ENCODE measurements around the gene HDGFL2.
A peak's percentile ranks its signal among the peaks of the same experiment; 100 is the strongest.

DNA sequence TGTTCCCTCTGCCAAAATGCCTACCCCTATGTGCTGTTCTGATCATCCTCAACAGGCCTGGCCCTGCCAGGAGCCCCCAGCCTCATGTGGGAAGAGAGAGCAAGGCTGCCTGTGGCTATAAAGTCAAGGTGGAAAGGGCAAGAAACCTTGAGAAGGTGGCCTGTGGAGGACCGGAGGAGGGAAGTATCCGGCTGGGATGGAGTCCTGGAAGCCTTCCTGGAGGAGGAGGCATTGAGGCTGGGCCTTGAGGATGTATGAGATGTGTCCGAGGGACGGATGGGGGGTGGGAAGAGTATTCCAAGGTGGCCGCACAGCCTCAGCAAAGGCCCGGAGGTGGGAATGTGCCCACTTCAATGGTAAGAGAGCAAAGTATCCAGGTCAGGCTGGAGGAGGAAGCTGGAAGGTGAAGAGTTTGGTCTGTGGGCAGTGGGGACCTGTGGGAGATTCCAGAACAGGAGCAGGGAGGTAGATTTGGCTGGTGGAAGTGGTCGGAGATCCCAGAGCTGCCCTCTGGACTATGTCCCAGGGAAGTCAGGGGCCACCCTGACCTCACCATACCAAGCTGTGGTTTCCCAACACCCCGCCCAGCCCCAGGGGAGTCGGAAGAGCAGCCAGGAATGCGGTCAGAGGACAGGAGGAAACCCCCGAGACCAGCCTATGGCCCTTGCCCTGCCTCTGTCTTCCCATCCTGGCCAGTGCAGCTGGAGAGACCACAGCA lies 49.2 kb downstream of the HDGFL2 start:
- TF ChIP-seq POLR2AphosphoS5 (IDR thresholded peaks at IDR 0.05; ENCODE audit: low read depth, low read length) (no peak), SIN3A (IDR thresholded peaks at IDR 0.05; ENCODE audit: low read depth) (no peak), POLR2A (IDR thresholded peaks at IDR 0.05; ENCODE audit: borderline replicate concordance, extremely low read depth, insufficient read depth, insufficient read length) (no peak), YY1 (IDR thresholded peaks at IDR 0.05; ENCODE audit: extremely low read depth, insufficient replicate concordance, low read depth, low read length) (no peak), CBX3 (IDR thresholded peaks at IDR 0.05; ENCODE audit: low read depth) (no peak), CEBPB (IDR thresholded peaks at IDR 0.05; ENCODE audit: low read depth) (no peak), RAD21 (IDR thresholded peaks at IDR 0.05; ENCODE audit: low read depth) (no peak), EGR1 (IDR thresholded peaks at IDR 0.05; ENCODE audit: low read depth) (no peak), EZH2 (IDR thresholded peaks at IDR 0.05) (no peak)
- TF ChIP-seq, protein P1, sequence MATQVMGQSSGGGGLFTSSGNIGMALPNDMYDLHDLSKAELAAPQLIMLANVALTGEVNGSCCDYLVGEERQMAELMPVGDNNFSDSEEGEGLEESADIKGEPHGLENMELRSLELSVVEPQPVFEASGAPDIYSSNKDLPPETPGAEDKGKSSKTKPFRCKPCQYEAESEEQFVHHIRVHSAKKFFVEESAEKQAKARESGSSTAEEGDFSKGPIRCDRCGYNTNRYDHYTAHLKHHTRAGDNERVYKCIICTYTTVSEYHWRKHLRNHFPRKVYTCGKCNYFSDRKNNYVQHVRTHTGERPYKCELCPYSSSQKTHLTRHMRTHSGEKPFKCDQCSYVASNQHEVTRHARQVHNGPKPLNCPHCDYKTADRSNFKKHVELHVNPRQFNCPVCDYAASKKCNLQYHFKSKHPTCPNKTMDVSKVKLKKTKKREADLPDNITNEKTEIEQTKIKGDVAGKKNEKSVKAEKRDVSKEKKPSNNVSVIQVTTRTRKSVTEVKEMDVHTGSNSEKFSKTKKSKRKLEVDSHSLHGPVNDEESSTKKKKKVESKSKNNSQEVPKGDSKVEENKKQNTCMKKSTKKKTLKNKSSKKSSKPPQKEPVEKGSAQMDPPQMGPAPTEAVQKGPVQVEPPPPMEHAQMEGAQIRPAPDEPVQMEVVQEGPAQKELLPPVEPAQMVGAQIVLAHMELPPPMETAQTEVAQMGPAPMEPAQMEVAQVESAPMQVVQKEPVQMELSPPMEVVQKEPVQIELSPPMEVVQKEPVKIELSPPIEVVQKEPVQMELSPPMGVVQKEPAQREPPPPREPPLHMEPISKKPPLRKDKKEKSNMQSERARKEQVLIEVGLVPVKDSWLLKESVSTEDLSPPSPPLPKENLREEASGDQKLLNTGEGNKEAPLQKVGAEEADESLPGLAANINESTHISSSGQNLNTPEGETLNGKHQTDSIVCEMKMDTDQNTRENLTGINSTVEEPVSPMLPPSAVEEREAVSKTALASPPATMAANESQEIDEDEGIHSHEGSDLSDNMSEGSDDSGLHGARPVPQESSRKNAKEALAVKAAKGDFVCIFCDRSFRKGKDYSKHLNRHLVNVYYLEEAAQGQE (IDR thresholded peaks at IDR 0.05; ENCODE audit: low read depth), result no peak
- TF ChIP-seq, protein P2, sequence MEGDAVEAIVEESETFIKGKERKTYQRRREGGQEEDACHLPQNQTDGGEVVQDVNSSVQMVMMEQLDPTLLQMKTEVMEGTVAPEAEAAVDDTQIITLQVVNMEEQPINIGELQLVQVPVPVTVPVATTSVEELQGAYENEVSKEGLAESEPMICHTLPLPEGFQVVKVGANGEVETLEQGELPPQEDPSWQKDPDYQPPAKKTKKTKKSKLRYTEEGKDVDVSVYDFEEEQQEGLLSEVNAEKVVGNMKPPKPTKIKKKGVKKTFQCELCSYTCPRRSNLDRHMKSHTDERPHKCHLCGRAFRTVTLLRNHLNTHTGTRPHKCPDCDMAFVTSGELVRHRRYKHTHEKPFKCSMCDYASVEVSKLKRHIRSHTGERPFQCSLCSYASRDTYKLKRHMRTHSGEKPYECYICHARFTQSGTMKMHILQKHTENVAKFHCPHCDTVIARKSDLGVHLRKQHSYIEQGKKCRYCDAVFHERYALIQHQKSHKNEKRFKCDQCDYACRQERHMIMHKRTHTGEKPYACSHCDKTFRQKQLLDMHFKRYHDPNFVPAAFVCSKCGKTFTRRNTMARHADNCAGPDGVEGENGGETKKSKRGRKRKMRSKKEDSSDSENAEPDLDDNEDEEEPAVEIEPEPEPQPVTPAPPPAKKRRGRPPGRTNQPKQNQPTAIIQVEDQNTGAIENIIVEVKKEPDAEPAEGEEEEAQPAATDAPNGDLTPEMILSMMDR (IDR thresholded peaks at IDR 0.05 in 2 of 3, conservative IDR thresholded peaks at IDR 0.05 in 1 of 3; ENCODE audit: borderline replicate concordance in 1 of 3, insufficient read depth in 1 of 3, low read depth in 2 of 3, low read length in 2 of 3), result 0 out of 6 replicates have a peak, but pooled peaks of 1 of the 3 experiments have one; percentile 1
- TF ChIP-seq, protein P3, sequence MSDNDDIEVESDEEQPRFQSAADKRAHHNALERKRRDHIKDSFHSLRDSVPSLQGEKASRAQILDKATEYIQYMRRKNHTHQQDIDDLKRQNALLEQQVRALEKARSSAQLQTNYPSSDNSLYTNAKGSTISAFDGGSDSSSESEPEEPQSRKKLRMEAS (IDR thresholded peaks at IDR 0.05), result no peak
- TF ChIP-seq, protein P4, sequence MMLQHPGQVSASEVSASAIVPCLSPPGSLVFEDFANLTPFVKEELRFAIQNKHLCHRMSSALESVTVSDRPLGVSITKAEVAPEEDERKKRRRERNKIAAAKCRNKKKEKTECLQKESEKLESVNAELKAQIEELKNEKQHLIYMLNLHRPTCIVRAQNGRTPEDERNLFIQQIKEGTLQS (IDR thresholded peaks at IDR 0.05), result no peak
